22Rv1 (cell line): ENCODE measurements around the gene N4BP2L2.

Experiments used
- CTCF ChIP-seq: fragments of 450-650 bp; IDR thresholded peaks from 2 replicates; pipeline ENCODE4 v1.5.1; 2017; ENCODE audit warnings: mild to moderate bottlenecking
- ZFX ChIP-seq: fragments of 450-650 bp; IDR thresholded peaks from 2 replicates; pipeline ENCODE4 v1.6.1; 2017; ENCODE audit warnings: antibody characterized with exemption, borderline replicate concordance

GRCh38 chr13:32430018-32430747, 108.4 kb downstream of the N4BP2L2 start:
- no peak for TF ChIP-seq CTCF
- TF ChIP-seq ZFX: no peak
